OCI-LY1 (cell line): ENCODE measurements around the gene TRIM9.

Experiments used
- H2AFZ ChIP-seq: fragments of 200-600 bp; sonication (generic), shearing (Covaris generic); 2 replicates; pipeline ENCODE4 v1.6.0; 2014; ENCODE audit warnings: antibody characterized with exemption, mild to moderate bottlenecking, low read length
- H3F3A ChIP-seq: fragments of 200-600 bp; sonication (generic), shearing (Covaris generic); 2 replicates; pipeline ENCODE4 v1.6.0; 2014; ENCODE audit warnings: mild to moderate bottlenecking, antibody characterized with exemption, low read length, moderate library complexity; ENCODE audit not compliant: insufficient read depth
- H3K27ac ChIP-seq: fragments of 200-600 bp; sonication (generic); 2 replicates; pipeline ENCODE4 v1.5.1; 2014; ENCODE audit warnings: low read length, mixed run types, mild to moderate bottlenecking, low read depth; ENCODE audit not compliant: poor library complexity, severe bottlenecking
- H3K27me3 ChIP-seq: fragments of 200-600 bp; sonication (generic); 2 replicates; pipeline ENCODE4 v1.6.0; 2014; ENCODE audit warnings: antibody characterized with exemption, mild to moderate bottlenecking, low read length, moderate library complexity; ENCODE audit not compliant: insufficient read depth
- H3K36me3 ChIP-seq: fragments of 200-600 bp; sonication (generic); 2 replicates; pipeline ENCODE4 v1.6.1; 2014; ENCODE audit warnings: mild to moderate bottlenecking, antibody characterized with exemption, low read length, moderate library complexity, mixed read lengths; ENCODE audit not compliant: insufficient read depth
- H3K4me1 ChIP-seq: fragments of 200-600 bp; sonication (generic); 2 replicates; pipeline ENCODE4 v1.5.1; 2014; ENCODE audit warnings: mild to moderate bottlenecking, low read length, moderate library complexity; ENCODE audit not compliant: insufficient read depth, severe bottlenecking
- H3K4me2 ChIP-seq: fragments of 200-600 bp; sonication (generic), shearing (Covaris generic); 2 replicates; pipeline ENCODE4 v1.6.1; 2014; ENCODE audit warnings: low read length
- H3K4me3 ChIP-seq: fragments of 200-600 bp; sonication (generic); 2 replicates; pipeline ENCODE4 v1.5.1; 2014; ENCODE audit warnings: low read length, low read depth, mild to moderate bottlenecking, mixed read lengths; ENCODE audit not compliant: poor library complexity, severe bottlenecking
- H3K79me2 ChIP-seq: fragments of 200-600 bp; shearing (Covaris generic); 2 replicates; pipeline ENCODE4 v1.6.1; 2016; ENCODE audit warnings: mixed run types, low read length, mixed read lengths; ENCODE audit not compliant: insufficient read depth
- H3K9ac ChIP-seq: fragments of 200-600 bp; sonication (generic), shearing (Covaris generic); 2 replicates; pipeline ENCODE4 v1.6.1; 2014; ENCODE audit warnings: mild to moderate bottlenecking, low read length, mixed read lengths
- H3K9me2 ChIP-seq: fragments of 200-600 bp; sonication (generic), shearing (Covaris generic); 2 replicates; pipeline ENCODE4 v1.6.1; 2014; ENCODE audit warnings: low read depth, mild to moderate bottlenecking, low read length, mixed read lengths
- H3K9me3 ChIP-seq: fragments of 200-600 bp; shearing (Covaris generic); 2 replicates; pipeline ENCODE4 v1.6.1; 2014; ENCODE audit warnings: low read length, mixed read lengths
- H4K20me1 ChIP-seq: fragments of 200-600 bp; sonication (generic), shearing (Covaris generic); 2 replicates; pipeline ENCODE4 v1.6.0; 2016; ENCODE audit warnings: mild to moderate bottlenecking, low read length; ENCODE audit not compliant: insufficient read depth
- CTCF ChIP-seq: fragments of 200-600 bp; sonication (generic), shearing (Covaris generic); IDR thresholded peaks from 2 replicates; pipeline ENCODE4 v1.5.1; 2017; ENCODE audit warnings: mild to moderate bottlenecking, antibody characterized with exemption, low read length, moderate library complexity, mixed read lengths
- EZH2 ChIP-seq: fragments of 200-600 bp; sonication (generic), shearing (Covaris generic); IDR thresholded peaks from 2 replicates; pipeline ENCODE4 v1.8.0; 2017; ENCODE audit warnings: borderline replicate concordance, mixed run types, mild to moderate bottlenecking, antibody characterized with exemption, low read length, moderate library complexity, mixed read lengths

TRIM9 gene

GRCh38 chr14:51074701-51075385, 20.1 kb downstream of the TRIM9 start:
- Histone ChIP-seq H3K4me3 (no peak overlapping the region), H4K20me1 (no peaks in the 10 kb centered on the region), H3K9ac (no peak overlapping the region), H3F3A (no peaks in the 10 kb centered on the region), H3K9me2 (no peaks in the 10 kb centered on the region), H3K27me3 (no peaks in the 10 kb centered on the region), H3K4me1 (no peaks in the 10 kb centered on the region), H3K9me3 (peaks cover 4% of the 10 kb centered on the region; the same call in 1 of the 2 replicates), H3K27ac (no peak overlapping the region), H2AFZ (no peak overlapping the region), H3K79me2 (no peaks in the 10 kb centered on the region), H3K4me2 (no peak overlapping the region), H3K36me3 (no peaks in the 10 kb centered on the region)
- no peak for TF ChIP-seq CTCF
- TF ChIP-seq EZH2 = no peak

DNA sequence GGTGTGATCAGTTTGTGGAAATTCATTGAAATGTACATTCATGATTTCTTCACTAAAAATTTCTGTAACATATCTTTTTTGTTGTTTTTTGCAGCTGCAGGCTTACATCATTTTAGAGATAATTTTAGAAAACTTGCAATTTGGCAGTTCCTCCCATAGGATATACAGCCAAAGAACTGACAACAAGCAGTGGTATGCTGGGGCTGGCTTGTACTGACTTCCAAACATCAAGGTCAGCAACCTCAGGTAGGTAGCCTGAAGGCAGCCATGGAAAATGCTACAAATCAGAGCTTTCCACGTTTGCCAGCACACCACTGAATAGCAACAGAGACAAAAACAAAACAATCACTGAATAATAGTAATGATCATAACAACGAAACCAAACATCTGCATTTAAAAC, 21.2 kb downstream of the TRIM9 start:
- no peaks in the 10 kb centered on the region for H3K9me2 ChIP-seq
- H2AFZ ChIP-seq = no peak overlapping the region
- H3K27me3 ChIP-seq = no peaks in the 10 kb centered on the region
- no peaks in the 10 kb centered on the region for H3F3A ChIP-seq
- TF ChIP-seq EZH2 (no peak), CTCF (no peak)
- no peak overlapping the region for H3K27ac ChIP-seq
- H3K4me1 ChIP-seq = no peaks in the 10 kb centered on the region
- no peaks in the 10 kb centered on the region for H3K36me3 ChIP-seq
- no peaks in the 10 kb centered on the region for H4K20me1 ChIP-seq
- no peaks in the 10 kb centered on the region for H3K79me2 ChIP-seq
- H3K9ac ChIP-seq = no peak overlapping the region
- H3K9me3 ChIP-seq = peaks cover 4% of the 10 kb centered on the region; the same call in 1 of the 2 replicates
- no peak overlapping the region for H3K4me3 ChIP-seq
- H3K4me2 ChIP-seq = no peak overlapping the region

DNA sequence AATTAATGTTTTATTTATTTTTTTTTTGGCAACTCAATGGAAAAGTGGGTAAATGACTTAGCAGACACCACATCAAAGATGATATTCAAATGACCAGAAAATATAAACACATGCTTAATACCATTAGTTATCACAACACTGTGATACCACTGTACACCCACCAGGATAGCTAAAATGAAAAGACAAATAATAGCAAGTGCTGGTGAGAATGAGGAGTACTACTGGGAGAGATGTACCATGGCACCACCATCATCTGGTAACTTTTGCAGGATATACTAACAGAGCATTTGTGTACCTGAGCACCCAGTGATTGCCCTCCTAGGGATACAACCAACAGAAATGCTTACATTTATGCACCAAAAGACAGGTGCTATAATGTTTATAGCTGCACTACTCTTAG, 21.9 kb downstream of the TRIM9 start:
- Histone ChIP-seq H3K4me1 (no peaks in the 10 kb centered on the region), H3F3A (no peaks in the 10 kb centered on the region), H3K9ac (no peak overlapping the region), H3K4me3 (no peak overlapping the region), H3K4me2 (no peak overlapping the region), H3K9me2 (no peaks in the 10 kb centered on the region), H3K36me3 (no peaks in the 10 kb centered on the region), H3K79me2 (no peaks in the 10 kb centered on the region), H3K27ac (no peak overlapping the region), H3K27me3 (no peaks in the 10 kb centered on the region), H4K20me1 (no peaks in the 10 kb centered on the region), H3K9me3 (peaks cover 4% of the 10 kb centered on the region; the same call in 1 of the 2 replicates), H2AFZ (no peak overlapping the region)
- TF ChIP-seq EZH2 (no peak), CTCF (no peak)
